HEK293 (cell line): ENCODE data around the gene INO80.

Source experiments
- CTCF ChIA-PET: fragments of 350-600 bp; formaldehyde crosslinking; extraction: SDS; loops from one replicate; lab custom pipeline; 2021; ENCODE audit warnings: antibody characterized with exemption; lab: Yijun Ruan, JAX
- POLR2A ChIA-PET: fragments of 300-600 bp; formaldehyde crosslinking; extraction: SDS; loops from one replicate; lab custom pipeline; 2020; ENCODE audit warnings: antibody characterized with exemption, inconsistent platforms; lab: Yijun Ruan, JAX
- H3K27ac ChIP-seq: fragments of 200-500 bp; sonication (Bioruptor generic); 2 replicates; pipeline ENCODE4 v1.5.1; 2014; ENCODE audit warnings: low read depth, low read length, control low read depth, inconsistent platforms; ENCODE audit errors: extremely low read depth
- H3K36me3 ChIP-seq, 2 experiments: fragments of 200-500 bp in 1 of 2; sonication (Bioruptor generic) in 1 of 2; 1 replicate in 1 of 2; 2 replicates in 1 of 2; pipeline ENCODE4 v1.5.1; 2014 to 2017; ENCODE audit warnings: inconsistent platforms in 2 of 2, low read length in 2 of 2; ENCODE audit not compliant: control insufficient read depth in 2 of 2, insufficient read depth in 1 of 2
- H3K4me1 ChIP-seq: fragments of 200-500 bp; sonication (Bioruptor generic); 2 replicates; pipeline ENCODE4 v1.5.1; 2014; ENCODE audit warnings: mild to moderate bottlenecking, low read length, inconsistent platforms; ENCODE audit not compliant: control insufficient read depth, insufficient read depth
- H3K4me3 ChIP-seq: 2 replicates; pipeline ENCODE4 v1.5.1; 2011; ENCODE audit warnings: low read depth, mild to moderate bottlenecking, control low read depth, low read length, moderate library complexity
- H3K9me3 ChIP-seq: fragments of 200-500 bp; sonication (Bioruptor generic); 2 replicates; pipeline ENCODE4 v1.5.1; 2014; ENCODE audit warnings: low read depth, low read length, inconsistent platforms; ENCODE audit not compliant: control insufficient read depth, insufficient read depth
- SETDB1 ChIP-seq: IDR thresholded peaks from one replicate; pipeline ENCODE4 v1.6.1; 2017; ENCODE audit warnings: mild to moderate bottlenecking, low read length, moderate library complexity, mixed read lengths; ENCODE audit not compliant: insufficient read length
- YY1 ChIP-seq: fragments of 450-650 bp; formaldehyde crosslinking; IDR thresholded peaks from 2 replicates; pipeline ENCODE4 v1.5.1; 2018; ENCODE audit warnings: missing biosample characterization, missing genetic modification characterization
- ZBTB20 ChIP-seq: fragments of 450-650 bp; formaldehyde crosslinking; IDR thresholded peaks from 2 replicates; pipeline ENCODE4 v1.5.1; 2016; ENCODE audit warnings: missing biosample characterization, missing genetic modification characterization
- ZEB2 ChIP-seq: fragments of 450-650 bp; formaldehyde crosslinking; IDR thresholded peaks from 2 replicates; pipeline ENCODE4 v1.5.1; 2016; ENCODE audit warnings: missing biosample characterization, missing genetic modification characterization
- ZNF324 ChIP-seq: fragments of 450-650 bp; formaldehyde crosslinking; IDR thresholded peaks from 2 replicates; pipeline ENCODE4 v1.5.1; 2016; ENCODE audit warnings: missing biosample characterization, missing genetic modification characterization
- ZNF335 ChIP-seq: fragments of 450-650 bp; formaldehyde crosslinking; conservative IDR thresholded peaks from 2 replicates; pipeline ENCODE4 v1.5.1; 2016; ENCODE audit warnings: missing biosample characterization, missing genetic modification characterization
- ZNF37A ChIP-seq: fragments of 450-650 bp; IDR thresholded peaks from 2 replicates; pipeline ENCODE4 v1.5.1; 2018; ENCODE audit warnings: missing biosample characterization, missing genetic modification characterization
- ZNF394 ChIP-seq: fragments of 450-650 bp; formaldehyde crosslinking; IDR thresholded peaks from 2 replicates; pipeline ENCODE4 v1.5.1; 2016; ENCODE audit warnings: missing biosample characterization, missing genetic modification characterization, mild to moderate bottlenecking, moderate library complexity, borderline replicate concordance
- ZNF555 ChIP-seq: fragments of 450-650 bp; formaldehyde crosslinking; conservative IDR thresholded peaks from 2 replicates; pipeline ENCODE4 v1.5.1; 2017; ENCODE audit warnings: missing biosample characterization, mild to moderate bottlenecking, missing genetic modification characterization, inconsistent platforms
- ZNF658 ChIP-seq: fragments of 450-650 bp; formaldehyde crosslinking; IDR thresholded peaks from 2 replicates; pipeline ENCODE4; 2016; ENCODE audit warnings: missing biosample characterization, missing genetic modification characterization
- ZNF777 ChIP-seq: fragments of 450-650 bp; formaldehyde crosslinking; IDR thresholded peaks from 2 replicates; pipeline ENCODE4 v1.5.1; 2017; ENCODE audit warnings: missing biosample characterization, missing genetic modification characterization, borderline replicate concordance
- TF ChIP-seq, protein P1 (sequence below): fragments of 450-650 bp; formaldehyde crosslinking; optimal IDR thresholded peaks from 2 replicates; pipeline ENCODE3; 2016; ENCODE audit warnings: missing biosample characterization, mild to moderate bottlenecking, missing genetic modification characterization
- TF ChIP-seq, protein P2 (sequence below): fragments of 450-650 bp; formaldehyde crosslinking; IDR thresholded peaks from 2 replicates; pipeline ENCODE4 v1.5.1; 2016; ENCODE audit warnings: missing biosample characterization, missing genetic modification characterization
- TF ChIP-seq, protein P3 (sequence below): fragments of 450-650 bp; formaldehyde crosslinking; IDR thresholded peaks from 2 replicates; pipeline ENCODE4 v1.5.1; 2016; ENCODE audit warnings: missing biosample characterization, missing genetic modification characterization
- TF ChIP-seq, protein P4 (sequence below): fragments of 450-650 bp; formaldehyde crosslinking; IDR thresholded peaks from 2 replicates; pipeline ENCODE4 v1.5.1; 2016; ENCODE audit warnings: missing biosample characterization, missing genetic modification characterization, borderline replicate concordance
- TF ChIP-seq, protein P5 (sequence below): fragments of 450-650 bp; formaldehyde crosslinking; IDR thresholded peaks from 2 replicates; pipeline ENCODE4 v1.5.1; 2016; ENCODE audit warnings: missing biosample characterization, missing genetic modification characterization
- TF ChIP-seq, protein P6 (sequence below): fragments of 450-650 bp; formaldehyde crosslinking; IDR thresholded peaks from 2 replicates; pipeline ENCODE4 v1.5.1; 2016; ENCODE audit warnings: missing biosample characterization, missing genetic modification characterization

The INO80 gene

DNA sequence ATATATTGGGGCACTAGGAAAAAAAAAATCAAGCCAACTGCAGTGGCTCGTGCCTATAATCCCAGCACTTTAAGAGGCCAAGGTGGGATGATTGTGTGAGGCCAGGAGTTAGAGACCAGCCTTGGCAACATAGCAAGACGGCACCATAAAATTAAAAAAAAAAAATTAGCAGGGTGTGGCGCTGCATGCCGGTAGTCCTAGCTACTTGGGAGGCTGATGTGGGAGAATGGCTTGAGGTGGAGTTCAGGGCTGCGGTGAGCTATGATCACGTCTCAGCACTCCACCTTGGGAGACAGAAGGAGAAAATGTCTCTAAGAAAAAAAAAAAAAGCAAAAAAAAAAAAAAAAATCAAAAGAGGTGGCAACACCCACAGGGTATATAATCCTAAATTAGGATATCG lies 49.6 kb downstream of the INO80 start (continued):
- TF ChIP-seq ZNF394 = no peak

DNA sequence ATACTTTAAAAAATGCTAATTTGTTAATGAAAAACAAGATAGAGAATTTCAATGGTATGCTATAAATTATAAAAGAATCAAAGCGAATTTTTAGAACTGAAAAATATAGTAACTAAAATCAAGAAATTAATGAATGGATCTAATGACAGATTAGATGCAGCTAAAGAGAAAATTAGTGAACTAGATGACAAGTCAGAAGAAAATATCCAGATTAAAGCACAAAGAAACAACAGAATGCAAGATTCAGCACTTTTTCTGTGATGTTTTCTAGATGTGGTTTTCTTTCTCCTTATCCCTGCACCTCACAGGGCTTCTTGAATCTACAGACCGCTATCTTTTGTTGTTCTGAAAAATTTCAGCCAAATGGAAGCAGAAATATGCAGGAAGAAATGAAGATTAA lies 54.4 kb downstream of the INO80 start:
- H3K27ac ChIP-seq = no peak overlapping the region
- H3K36me3 ChIP-seq = peaks cover 39 to 61% of the 10 kb centered on the region in 2 experiments
- TF ChIP-seq, protein P1, sequence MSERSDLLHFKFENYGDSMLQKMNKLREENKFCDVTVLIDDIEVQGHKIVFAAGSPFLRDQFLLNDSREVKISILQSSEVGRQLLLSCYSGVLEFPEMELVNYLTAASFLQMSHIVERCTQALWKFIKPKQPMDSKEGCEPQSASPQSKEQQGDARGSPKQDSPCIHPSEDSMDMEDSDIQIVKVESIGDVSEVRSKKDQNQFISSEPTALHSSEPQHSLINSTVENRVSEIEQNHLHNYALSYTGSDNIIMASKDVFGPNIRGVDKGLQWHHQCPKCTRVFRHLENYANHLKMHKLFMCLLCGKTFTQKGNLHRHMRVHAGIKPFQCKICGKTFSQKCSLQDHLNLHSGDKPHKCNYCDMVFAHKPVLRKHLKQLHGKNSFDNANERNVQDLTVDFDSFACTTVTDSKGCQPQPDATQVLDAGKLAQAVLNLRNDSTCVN = no peak
- TF ChIP-seq SETDB1 = peak; percentile 45
- H3K4me3 ChIP-seq = no peak overlapping the region
- POLR2A ChIA-PET = interaction anchor here (0.6 kb wide), 1 partner anchor 54 kb away, joined by 6 read pairs; no protein-coding TSS in a partner anchor
- CTCF ChIA-PET = no interaction called here
- no peaks in the 10 kb centered on the region for H3K4me1 ChIP-seq
- no peaks in the 10 kb centered on the region for H3K9me3 ChIP-seq

DNA sequence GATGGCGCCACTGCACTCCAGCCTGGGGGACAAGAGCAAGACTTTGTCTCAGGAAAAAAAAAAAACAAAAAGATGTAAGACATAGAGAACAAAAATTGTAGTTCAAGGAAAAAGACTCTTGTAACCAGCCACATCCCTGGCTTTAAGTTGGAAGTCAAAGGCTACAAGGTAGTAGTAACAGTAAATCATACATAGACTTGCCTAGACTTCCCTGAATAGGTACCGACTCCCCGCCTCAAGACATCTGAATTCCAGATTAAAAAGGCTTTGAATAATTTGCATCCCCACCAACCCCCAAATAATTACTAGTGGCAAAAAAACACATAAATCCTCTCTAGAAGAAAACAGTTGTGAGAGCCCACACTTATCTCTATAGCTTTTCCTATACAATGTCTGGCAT lies 55.6 kb downstream of the INO80 start:
- POLR2A ChIA-PET = no interaction called here
- Histone ChIP-seq H3K36me3 (peaks cover 34 to 66% of the 10 kb centered on the region in 2 experiments), H3K4me1 (no peaks in the 10 kb centered on the region), H3K4me3 (no peak overlapping the region), H3K27ac (no peak overlapping the region), H3K9me3 (no peaks in the 10 kb centered on the region)
- no peak for TF ChIP-seq ZNF658 (tag by site-specific recombination)
- CTCF ChIA-PET = no interaction called here

DNA sequence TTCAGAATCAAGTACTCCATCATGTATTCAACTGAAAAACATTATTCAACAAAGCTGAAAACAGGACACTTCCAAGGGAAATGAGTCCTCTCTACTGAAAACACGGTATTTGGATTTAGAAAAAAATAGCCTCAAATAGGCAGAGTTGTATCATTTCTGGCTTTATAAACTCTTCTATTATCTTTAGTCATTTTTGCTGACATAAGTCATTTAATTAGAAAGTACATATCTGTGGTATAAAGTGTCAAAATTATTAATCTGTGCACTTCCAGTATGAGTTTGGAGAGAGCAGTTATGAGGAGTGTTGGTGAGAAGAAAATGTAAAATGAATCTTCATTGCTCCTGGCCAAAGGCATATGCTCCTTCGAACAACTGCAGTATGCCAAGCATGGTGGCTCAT lies 59.3 kb downstream of the INO80 start:
- Histone ChIP-seq H3K36me3 (peaks cover 39 to 63% of the 10 kb centered on the region in 2 experiments), H3K4me1 (no peaks in the 10 kb centered on the region)
- POLR2A ChIA-PET = no interaction called here
- TF ChIP-seq ZNF335 (tag by site-specific recombination) = no peak
- TF ChIP-seq, protein P2, sequence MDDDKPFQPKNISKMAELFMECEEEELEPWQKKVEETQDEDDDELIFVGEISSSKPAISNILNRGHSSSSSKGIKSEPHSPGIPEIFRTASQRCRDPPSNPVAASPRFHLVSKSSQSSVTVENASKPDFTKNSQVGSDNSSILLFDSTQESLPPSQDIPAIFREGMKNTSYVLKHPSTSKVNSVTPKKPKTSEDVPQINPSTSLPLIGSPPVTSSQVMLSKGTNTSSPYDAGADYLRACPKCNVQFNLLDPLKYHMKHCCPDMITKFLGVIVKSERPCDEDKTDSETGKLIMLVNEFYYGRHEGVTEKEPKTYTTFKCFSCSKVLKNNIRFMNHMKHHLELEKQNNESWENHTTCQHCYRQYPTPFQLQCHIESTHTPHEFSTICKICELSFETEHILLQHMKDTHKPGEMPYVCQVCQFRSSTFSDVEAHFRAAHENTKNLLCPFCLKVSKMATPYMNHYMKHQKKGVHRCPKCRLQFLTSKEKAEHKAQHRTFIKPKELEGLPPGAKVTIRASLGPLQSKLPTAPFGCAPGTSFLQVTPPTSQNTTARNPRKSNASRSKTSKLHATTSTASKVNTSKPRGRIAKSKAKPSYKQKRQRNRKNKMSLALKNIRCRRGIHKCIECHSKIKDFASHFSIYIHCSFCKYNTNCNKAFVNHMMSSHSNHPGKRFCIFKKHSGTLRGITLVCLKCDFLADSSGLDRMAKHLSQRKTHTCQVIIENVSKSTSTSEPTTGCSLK (tag by site-specific recombination) = no peak
- TF ChIP-seq, protein P3, sequence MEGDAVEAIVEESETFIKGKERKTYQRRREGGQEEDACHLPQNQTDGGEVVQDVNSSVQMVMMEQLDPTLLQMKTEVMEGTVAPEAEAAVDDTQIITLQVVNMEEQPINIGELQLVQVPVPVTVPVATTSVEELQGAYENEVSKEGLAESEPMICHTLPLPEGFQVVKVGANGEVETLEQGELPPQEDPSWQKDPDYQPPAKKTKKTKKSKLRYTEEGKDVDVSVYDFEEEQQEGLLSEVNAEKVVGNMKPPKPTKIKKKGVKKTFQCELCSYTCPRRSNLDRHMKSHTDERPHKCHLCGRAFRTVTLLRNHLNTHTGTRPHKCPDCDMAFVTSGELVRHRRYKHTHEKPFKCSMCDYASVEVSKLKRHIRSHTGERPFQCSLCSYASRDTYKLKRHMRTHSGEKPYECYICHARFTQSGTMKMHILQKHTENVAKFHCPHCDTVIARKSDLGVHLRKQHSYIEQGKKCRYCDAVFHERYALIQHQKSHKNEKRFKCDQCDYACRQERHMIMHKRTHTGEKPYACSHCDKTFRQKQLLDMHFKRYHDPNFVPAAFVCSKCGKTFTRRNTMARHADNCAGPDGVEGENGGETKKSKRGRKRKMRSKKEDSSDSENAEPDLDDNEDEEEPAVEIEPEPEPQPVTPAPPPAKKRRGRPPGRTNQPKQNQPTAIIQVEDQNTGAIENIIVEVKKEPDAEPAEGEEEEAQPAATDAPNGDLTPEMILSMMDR (tag by site-specific recombination) = no peak
- no peak for TF ChIP-seq ZNF37A (tag by site-specific recombination)
- TF ChIP-seq ZBTB20 (tag by site-specific recombination) = no peak
- no peak for TF ChIP-seq ZNF777 (tag by site-specific recombination)
- TF ChIP-seq, protein P4, sequence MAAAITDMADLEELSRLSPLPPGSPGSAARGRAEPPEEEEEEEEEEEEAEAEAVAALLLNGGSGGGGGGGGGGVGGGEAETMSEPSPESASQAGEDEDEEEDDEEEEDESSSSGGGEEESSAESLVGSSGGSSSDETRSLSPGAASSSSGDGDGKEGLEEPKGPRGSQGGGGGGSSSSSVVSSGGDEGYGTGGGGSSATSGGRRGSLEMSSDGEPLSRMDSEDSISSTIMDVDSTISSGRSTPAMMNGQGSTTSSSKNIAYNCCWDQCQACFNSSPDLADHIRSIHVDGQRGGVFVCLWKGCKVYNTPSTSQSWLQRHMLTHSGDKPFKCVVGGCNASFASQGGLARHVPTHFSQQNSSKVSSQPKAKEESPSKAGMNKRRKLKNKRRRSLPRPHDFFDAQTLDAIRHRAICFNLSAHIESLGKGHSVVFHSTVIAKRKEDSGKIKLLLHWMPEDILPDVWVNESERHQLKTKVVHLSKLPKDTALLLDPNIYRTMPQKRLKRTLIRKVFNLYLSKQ (tag by site-specific recombination) = no peak
- TF ChIP-seq ZNF555 (tag by site-specific recombination) = no peak
- no peak for TF ChIP-seq ZEB2
- TF ChIP-seq, protein P5, sequence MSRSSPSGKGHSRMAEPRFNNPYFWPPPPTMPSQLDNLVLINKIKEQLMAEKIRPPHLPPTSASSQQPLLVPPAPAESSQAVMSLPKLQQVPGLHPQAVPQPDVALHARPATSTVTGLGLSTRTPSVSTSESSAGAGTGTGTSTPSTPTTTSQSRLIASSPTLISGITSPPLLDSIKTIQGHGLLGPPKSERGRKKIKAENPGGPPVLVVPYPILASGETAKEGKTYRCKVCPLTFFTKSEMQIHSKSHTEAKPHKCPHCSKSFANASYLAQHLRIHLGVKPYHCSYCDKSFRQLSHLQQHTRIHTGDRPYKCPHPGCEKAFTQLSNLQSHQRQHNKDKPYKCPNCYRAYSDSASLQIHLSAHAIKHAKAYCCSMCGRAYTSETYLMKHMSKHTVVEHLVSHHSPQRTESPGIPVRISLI (tag by site-specific recombination) = no peak
- TF ChIP-seq YY1 (tag by site-specific recombination) = no peak
- no peak for TF ChIP-seq ZNF324 (tag by site-specific recombination)
- TF ChIP-seq, protein P6, sequence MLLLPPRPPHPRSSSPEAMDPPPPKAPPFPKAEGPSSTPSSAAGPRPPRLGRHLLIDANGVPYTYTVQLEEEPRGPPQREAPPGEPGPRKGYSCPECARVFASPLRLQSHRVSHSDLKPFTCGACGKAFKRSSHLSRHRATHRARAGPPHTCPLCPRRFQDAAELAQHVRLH (tag by site-specific recombination) = no peak
- TF ChIP-seq, all 188 proteins: peak for 0
- Histone ChIP-seq H3K9me3 (no peaks in the 10 kb centered on the region), H3K27ac (no peak overlapping the region), H3K4me3 (no peak overlapping the region)
- CTCF ChIA-PET = interaction anchor here (0.6 kb wide), 1 partner anchor 586 kb away, joined by 3 read pairs; no protein-coding TSS in a partner anchor
